Gastroesophageal sphincter (tissue), 4 donors: Measurements from ENCODE around the gene P3R3URF. TPM values are rescaled to one million over a fixed set of nuclear protein-coding genes. Genes with fewer than 3 reads are reported as not detected.

Source experiments
- ATAC-seq: fragments of 150-250 bp; one replicate; pipeline ENCODE4 v1.9.1; 2016; ENCODE audit warnings: mild to moderate bottlenecking, moderate library complexity
- H3K27ac ChIP-seq, 4 donors: fragments of 200-600 bp; sonication (generic) in 3 of 4; 1 replicate in 3 of 4; 2 replicates in 1 of 4; pipeline ENCODE4 v1.5.1; 2016 to 2019
- H3K27me3 ChIP-seq: fragments of 200-600 bp; sonication (generic); one replicate; pipeline ENCODE4 v1.5.1; 2019
- H3K36me3 ChIP-seq, 2 donors: fragments of 200-600 bp; sonication (generic); one replicate each; pipeline ENCODE4 v1.5.1; 2019; ENCODE audit warnings: control low read depth in 1 of 2
- H3K4me1 ChIP-seq, 3 donors: fragments of 200-600 bp; sonication (generic); 1 replicate in 2 of 3; 2 replicates in 1 of 3; pipeline ENCODE4 v1.5.1; 2016 to 2019; ENCODE audit warnings: control low read depth in 2 of 3
- H3K4me3 ChIP-seq, 2 donors: fragments of 200-600 bp; sonication (generic); one replicate each; pipeline ENCODE4 v1.5.1; 2019; ENCODE audit warnings: mild to moderate bottlenecking in 1 of 2, moderate library complexity in 1 of 2
- H3K9me3 ChIP-seq, 3 donors: fragments of 200-600 bp; sonication (generic); one replicate each; pipeline ENCODE4 v1.5.1; 2017 to 2019; ENCODE audit warnings: control low read depth in 2 of 3
- CTCF ChIP-seq, 4 experiments: fragments of 200-600 bp in 2 of 4; fragments of 450-650 bp in 2 of 4; sonication (generic) in 1 of 4; IDR thresholded peaks; one replicate each; pipeline ENCODE4 v1.5.1; 2017 to 2019; ENCODE audit warnings: antibody characterized with exemption in 4 of 4, mild to moderate bottlenecking in 2 of 4, moderate library complexity in 2 of 4
- EP300 ChIP-seq: sonication (generic); formaldehyde crosslinking; IDR thresholded peaks from one replicate; pipeline ENCODE4 v1.6.1; 2017; ENCODE audit warnings: antibody characterized with exemption, mild to moderate bottlenecking
- POLR2A ChIP-seq, 2 donors: fragments of 450-650 bp; IDR thresholded peaks; one replicate each; pipeline ENCODE4 v1.6.1; 2017; ENCODE audit warnings: antibody characterized with exemption in 2 of 2, mild to moderate bottlenecking in 2 of 2, moderate library complexity in 1 of 2
- POLR2AphosphoS5 ChIP-seq: sonication (generic); formaldehyde crosslinking; IDR thresholded peaks from one replicate; pipeline ENCODE4 v1.6.1; 2017; ENCODE audit warnings: antibody characterized with exemption
- WGBS, 2 donors: methylation state at CpG; one replicate each; pipeline ENCODE4 v1.1.5; 2018; ENCODE audit warnings: low coverage in 1 of 2; 5-methylcytosine and 5-hydroxymethylcytosine counted together
- total RNA-seq, 4 donors: library from RNA; depleted of rRNA; stranded (reverse); fragments of >200 nt; gene quantifications; one replicate each; pipeline ENCODE4 v1.1.0, GENCODE V29; 2016

P3R3URF gene
- total RNA-seq, 4 donors from 2014 or later, result not detected

- peaks cover 4 to 57% (median 21%) of the 10 kb centered on the region in 3 donors for H3K4me1 ChIP-seq
- H3K27ac ChIP-seq, result peak within 1 kb of the TSS; percentile 55 to 79 (median 78)
- no peaks in the 10 kb centered on the region for H3K36me3 ChIP-seq
- WGBS, 2 donors, result 24 to 38% methylated on average over 6 to 10 of the region's 11 CpGs
- H3K27me3 ChIP-seq, result no peaks in the 10 kb centered on the region
- no peak for TF ChIP-seq CTCF (IDR thresholded peaks at IDR 0.05)
- TF ChIP-seq POLR2AphosphoS5, result peak; percentile 34
- no peaks in the 10 kb centered on the region for H3K9me3 ChIP-seq
- no peak within 1 kb of the TSS for H3K4me3 ChIP-seq
- ATAC-seq, result peak; percentile 88
These were observed 1.6 kb downstream of the P3R3URF start, which contains the start of gene TSPAN1 for GRCh38 chr1:46174448-46175231. TSS of gene TSPAN1 (plus strand) at chr1:46175087. CDS start at chr1:46181108, 6,021 bp downstream.

GRCh38 chr1:46173361-46173856, 2.9 kb downstream of the P3R3URF start:
- Histone ChIP-seq H3K4me3 (no peak overlapping the region), H3K9me3 (no peaks in the 10 kb centered on the region), H3K36me3 (no peaks in the 10 kb centered on the region), H3K27ac (peak overlapping the region in 3 of 4 donors; percentile 77 to 79 (median 79)), H3K4me1 (peaks cover 4 to 49% (median 21%) of the 10 kb centered on the region in 3 donors), H3K27me3 (no peaks in the 10 kb centered on the region)
- no peak for ATAC-seq
- 0 to 25% methylated on average over 1 to 4 of the region's 4 CpGs for WGBS, 2 donors
- no peak for TF ChIP-seq POLR2A (IDR thresholded peaks at IDR 0.05)
- peak in 1 of 4 experiments; percentile 16 for TF ChIP-seq CTCF (IDR thresholded peaks at IDR 0.05)

GRCh38 chr1:46172321-46172720, 4.0 kb downstream of the P3R3URF start:
- H3K27me3 ChIP-seq, result no peaks in the 10 kb centered on the region
- TF ChIP-seq POLR2AphosphoS5 (no peak), CTCF (IDR thresholded peaks at IDR 0.05) (no peak), EP300 (no peak), POLR2A (IDR thresholded peaks at IDR 0.05) (no peak)
- peak overlapping the region in 2 of 4 donors; percentile 32 to 79 for H3K27ac ChIP-seq
- H3K9me3 ChIP-seq, result no peaks in the 10 kb centered on the region
- no peak overlapping the region for H3K4me3 ChIP-seq
- H3K36me3 ChIP-seq, result no peaks in the 10 kb centered on the region
- ATAC-seq, result no peak
- H3K4me1 ChIP-seq, result peaks cover 4 to 53% (median 27%) of the 10 kb centered on the region in 3 donors
- 87% methylated on average over 3 of the region's 4 CpGs; no CpG with 5 or more reads in 1 of the 2 donors for WGBS, 2 donors

GRCh38 chr1:46171871-46172270, 4.4 kb downstream of the P3R3URF start:
- Histone ChIP-seq H3K27ac (peak overlapping the region in 3 of 4 donors; percentile 30 to 60 (median 32)), H3K36me3 (no peaks in the 10 kb centered on the region), H3K9me3 (no peaks in the 10 kb centered on the region), H3K27me3 (no peaks in the 10 kb centered on the region), H3K4me3 (no peak overlapping the region), H3K4me1 (peaks cover 4 to 57% (median 29%) of the 10 kb centered on the region in 3 donors)
- ATAC-seq, result no peak
- 65% methylated on average over 4 of the region's 6 CpGs; no CpG with 5 or more reads in 1 of the 2 donors for WGBS, 2 donors
- TF ChIP-seq POLR2A (IDR thresholded peaks at IDR 0.05), result no peak
- no peak for TF ChIP-seq CTCF (IDR thresholded peaks at IDR 0.05)
- TF ChIP-seq EP300, result no peak
- TF ChIP-seq POLR2AphosphoS5, result no peak

GRCh38 chr1:46171351-46171750, 4.9 kb downstream of the P3R3URF start:
- H3K27ac ChIP-seq, result peak overlapping the region in 3 of 4 donors; percentile 30 to 60 (median 32)

More at GRCh38 chr1:46171351-46171750, 4.9 kb downstream of the P3R3URF start:
- no peaks in the 10 kb centered on the region for H3K27me3 ChIP-seq
- H3K4me3 ChIP-seq, result no peak overlapping the region
- WGBS, 2 donors, result 70% methylated on average over 4 of the region's 8 CpGs; no CpG with 5 or more reads in 1 of the 2 donors
- no peak for ATAC-seq
- no peaks in the 10 kb centered on the region for H3K9me3 ChIP-seq
- H3K4me1 ChIP-seq, result peaks cover 4 to 62% (median 29%) of the 10 kb centered on the region in 3 donors
- no peak for TF ChIP-seq EP300
- no peak for TF ChIP-seq POLR2A (IDR thresholded peaks at IDR 0.05)
- no peak for TF ChIP-seq POLR2AphosphoS5
- no peak for TF ChIP-seq CTCF (IDR thresholded peaks at IDR 0.05)
- no peaks in the 10 kb centered on the region for H3K36me3 ChIP-seq
